SK-N-SH treated with all-trans-retinoic acid at 6 μM for 48 hours (cell line): Measurements from ENCODE around the gene PKDREJ.

ENCODE experiments used
- ATAC-seq: fragments of 200-7000 bp; cut with Tn5 transposase; 3 replicates; pipeline ENCODE4 v1.9.1; 2020; ENCODE audit warnings: mild to moderate bottlenecking, moderate library complexity
- ARNTL ChIP-seq: fragments of 450-650 bp; formaldehyde crosslinking; IDR thresholded peaks from 2 replicates; pipeline ENCODE4 v1.5.0; 2020; ENCODE audit warnings: low read depth, mild to moderate bottlenecking, moderate library complexity, borderline replicate concordance
- BACH2 ChIP-seq: fragments of 250-450 bp; sonication (Bioruptor Pico); IDR thresholded peaks from 2 replicates; pipeline ENCODE4 v1.9.0; 2021; ENCODE audit warnings: mild to moderate bottlenecking, borderline replicate concordance
- CREB5 ChIP-seq: fragments of 250-450 bp; sonication (Bioruptor Pico); IDR thresholded peaks from 2 replicates; pipeline ENCODE4 v1.5.1; 2020; ENCODE audit warnings: low read depth, mild to moderate bottlenecking, moderate library complexity
- CSDC2 ChIP-seq: fragments of 250-450 bp; sonication (Bioruptor Pico); IDR thresholded peaks from 2 replicates; pipeline ENCODE4 v1.5.0; 2020; ENCODE audit warnings: mild to moderate bottlenecking, moderate library complexity
- CSRNP3 ChIP-seq: fragments of 250-450 bp; sonication (Bioruptor Pico); IDR thresholded peaks from 2 replicates; pipeline ENCODE4 v1.5.1; 2021; ENCODE audit warnings: mild to moderate bottlenecking, moderate library complexity
- ESRRG ChIP-seq: fragments of 250-450 bp; sonication (Bioruptor Pico); IDR thresholded peaks from 2 replicates; pipeline ENCODE4 v1.6.1; 2021; ENCODE audit warnings: mild to moderate bottlenecking
- ISL1 ChIP-seq: fragments of 250-450 bp; sonication (Bioruptor Pico); IDR thresholded peaks from 2 replicates; pipeline ENCODE4 v2.1.2; 2022; ENCODE audit warnings: mild to moderate bottlenecking, moderate library complexity
- OSR1 ChIP-seq: fragments of 250-450 bp; sonication (Bioruptor Pico); IDR thresholded peaks from 2 replicates; pipeline ENCODE4 v1.8.0; 2022; ENCODE audit warnings: moderate library complexity, mild to moderate bottlenecking, inconsistent platforms
- PATZ1 ChIP-seq: fragments of 250-450 bp; sonication (Bioruptor Pico); IDR thresholded peaks from 2 replicates; pipeline ENCODE4 v1.8.0; 2020; ENCODE audit warnings: mild to moderate bottlenecking, moderate library complexity, borderline replicate concordance
- POU6F1 ChIP-seq: fragments of 250-450 bp; sonication (Bioruptor Pico); IDR thresholded peaks from 2 replicates; pipeline ENCODE4 v1.8.0; 2021; ENCODE audit warnings: low read depth, mild to moderate bottlenecking, moderate library complexity, borderline replicate concordance
- PPARA ChIP-seq: fragments of 250-450 bp; sonication (Bioruptor Pico); IDR thresholded peaks from 2 replicates; pipeline ENCODE4 v1.5.0; 2020; ENCODE audit warnings: mild to moderate bottlenecking, borderline replicate concordance
- RARB ChIP-seq: fragments of 250-450 bp; sonication (Bioruptor Pico); IDR thresholded peaks from 2 replicates; pipeline ENCODE4 v1.8.0; 2021; ENCODE audit warnings: mild to moderate bottlenecking, moderate library complexity
- TCF4 ChIP-seq: fragments of 250-450 bp; sonication (Bioruptor Pico); IDR thresholded peaks from 2 replicates; pipeline ENCODE4 v1.8.0; 2021; ENCODE audit warnings: mild to moderate bottlenecking, moderate library complexity, borderline replicate concordance
- TOX ChIP-seq: fragments of 250-450 bp; sonication (Bioruptor Pico); IDR thresholded peaks from 2 replicates; pipeline ENCODE4 v1.8.0; 2021; ENCODE audit warnings: mild to moderate bottlenecking, moderate library complexity, borderline replicate concordance
- TSHZ2 ChIP-seq: fragments of 250-450 bp; sonication (Bioruptor Pico); IDR thresholded peaks from 2 replicates; pipeline ENCODE4 v1.5.0; 2020; ENCODE audit warnings: mild to moderate bottlenecking, moderate library complexity
- ZC3H10 ChIP-seq: fragments of 250-450 bp; sonication (Bioruptor Pico); IDR thresholded peaks from 2 replicates; pipeline ENCODE4 v1.5.1; 2021; ENCODE audit warnings: mild to moderate bottlenecking, moderate library complexity
- ZFP3 ChIP-seq: fragments of 250-450 bp; sonication (Bioruptor Pico); IDR thresholded peaks from 2 replicates; pipeline ENCODE4 v1.5.0; 2020; ENCODE audit warnings: mild to moderate bottlenecking, moderate library complexity
- ZFP30 ChIP-seq: fragments of 450-650 bp; formaldehyde crosslinking; IDR thresholded peaks from 2 replicates; pipeline ENCODE4 v1.5.0; 2022; ENCODE audit warnings: mild to moderate bottlenecking, moderate library complexity
- ZNF70 ChIP-seq: fragments of 450-650 bp; formaldehyde crosslinking; IDR thresholded peaks from 2 replicates; pipeline ENCODE4 v1.5.0; 2020; ENCODE audit warnings: mild to moderate bottlenecking, moderate library complexity
- ZNF8 ChIP-seq: fragments of 450-650 bp; formaldehyde crosslinking; IDR thresholded peaks from 2 replicates; pipeline ENCODE4 v1.5.0; 2020; ENCODE audit warnings: mild to moderate bottlenecking, moderate library complexity

Gene PKDREJ

GRCh38 chr22:46246178-46246577, 17.0 kb downstream of the PKDREJ start:
- no peak for TF ChIP-seq CSDC2
- no peak for TF ChIP-seq ESRRG (CRISPR knock-in tag)
- TF ChIP-seq TCF4, result no peak
- TF ChIP-seq OSR1 (CRISPR knock-in tag), result no peak
- TF ChIP-seq BACH2 (CRISPR knock-in tag), result no peak
- no peak for TF ChIP-seq RARB (CRISPR knock-in tag)
- TF ChIP-seq CREB5 (CRISPR knock-in tag), result no peak
- no peak for TF ChIP-seq PATZ1
- no peak for TF ChIP-seq PPARA (CRISPR knock-in tag)
- TF ChIP-seq ZNF70 (CRISPR knock-in tag), result no peak
- TF ChIP-seq ZNF8 (CRISPR knock-in tag), result no peak
- no peak for TF ChIP-seq ZC3H10
- no peak for TF ChIP-seq TOX (CRISPR knock-in tag)
- TF ChIP-seq ZFP30, result no peak
- no peak for TF ChIP-seq POU6F1 (CRISPR knock-in tag)
- no peak for TF ChIP-seq TSHZ2 (CRISPR knock-in tag)
- no peak for ATAC-seq

- no peak for ATAC-seq
- TF ChIP-seq TOX (CRISPR knock-in tag) (no peak), ARNTL (CRISPR knock-in tag) (no peak), CSRNP3 (CRISPR knock-in tag) (no peak), POU6F1 (CRISPR knock-in tag) (no peak), BACH2 (CRISPR knock-in tag) (no peak), ESRRG (CRISPR knock-in tag) (no peak), CSDC2 (no peak), CREB5 (CRISPR knock-in tag) (no peak), ZNF70 (CRISPR knock-in tag) (no peak), RARB (CRISPR knock-in tag) (no peak), ZFP3 (CRISPR knock-in tag) (no peak), OSR1 (CRISPR knock-in tag) (no peak), ISL1 (CRISPR knock-in tag) (no peak)
Observed at GRCh38 chr22:46245511-46245910, 17.6 kb downstream of the PKDREJ start.
